HG02870 (cell line): ENCODE results near the gene FAAP100.

ENCODE experiments used
- ATAC-seq: cut with Tn5 transposase; IDR thresholded peaks from one replicate; pipeline ENCODE4 v1.9.1; 2021; ENCODE audit warnings: mild to moderate bottlenecking, moderate library complexity; ENCODE audit not compliant: unreplicated experiment

FAAP100 gene

GRCh38 chr17:81513753-81514488 is 38.2 kb downstream of the FAAP100 start:
- ATAC-seq, result no peak

GRCh38 chr17:81513372-81513752 is 38.8 kb downstream of the FAAP100 start:
- no peak for ATAC-seq

GRCh38 chr17:81512562-81513371 is 39.4 kb downstream of the FAAP100 start, which contains the start of gene ACTG1:
Gene ACTG1, minus strand, starts transcription at chr17:81512799. Its CDS starts 445 bp downstream, at chr17:81512354.
- ATAC-seq, result peak; percentile 47

- no peak for ATAC-seq
These were observed 40.2 kb downstream of the FAAP100 start for GRCh38 chr17:81511804-81512561.

GRCh38 chr17:81511554-81511803 is 40.7 kb downstream of the FAAP100 start:
- no peak for ATAC-seq

GRCh38 chr17:81510785-81511553 is 41.2 kb downstream of the FAAP100 start:
- ATAC-seq, result no peak

- ATAC-seq, result no peak
These were observed 42.0 kb downstream of the FAAP100 start for GRCh38 chr17:81509972-81510784.

- no peak for ATAC-seq
These were observed 42.8 kb downstream of the FAAP100 start for GRCh38 chr17:81509207-81509971.

GRCh38 chr17:81508639-81509206 is 43.4 kb downstream of the FAAP100 start:
- ATAC-seq, result no peak

GRCh38 chr17:81503619-81504018 is 48.5 kb downstream of the FAAP100 start:
- no peak for ATAC-seq

- no peak for ATAC-seq
These were observed 49.6 kb downstream of the FAAP100 start for GRCh38 chr17:81502471-81503017.

- ATAC-seq, result no peak
These were observed 52.1 kb downstream of the FAAP100 start for GRCh38 chr17:81500047-81500446.

- ATAC-seq, result no peak
These were observed 52.6 kb downstream of the FAAP100 start for GRCh38 chr17:81499601-81499970.

- no peak for ATAC-seq
These were observed 53.1 kb downstream of the FAAP100 start for GRCh38 chr17:81498953-81499600.

GRCh38 chr17:81494626-81495377 is 57.4 kb downstream of the FAAP100 start:
- ATAC-seq, result no peak

GRCh38 chr17:81493198-81494038 is 58.7 kb downstream of the FAAP100 start:
- ATAC-seq, result no peak

- no peak for ATAC-seq
These were observed 59.4 kb downstream of the FAAP100 start for GRCh38 chr17:81492706-81493105.
